ENCODE results near the gene YY1.

DNA sequence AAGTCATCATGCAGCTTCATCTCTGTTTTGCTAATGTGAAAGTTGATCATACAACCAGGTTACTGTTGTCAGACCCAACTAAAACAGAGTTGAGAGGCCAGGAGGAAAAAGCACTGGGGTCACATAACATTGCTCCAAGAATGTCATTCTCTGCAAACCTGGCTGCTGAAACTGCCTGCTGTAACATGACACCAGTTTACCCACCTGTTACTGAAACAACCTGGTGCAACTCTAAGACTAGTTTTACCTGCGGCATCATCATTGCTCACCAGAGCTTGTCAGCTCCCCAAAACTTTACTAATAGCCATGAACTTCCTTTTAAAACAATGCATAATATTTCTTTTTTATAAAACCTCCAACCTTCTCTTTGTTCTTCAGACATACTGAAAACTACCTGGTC, 48.8 kb upstream of the YY1 start:
- TF ChIP-seq CTCF (IDR thresholded peaks at IDR 0.05 in 4 of 5, conservative IDR thresholded peaks at IDR 0.05 in 1 of 5) (no peak), POLR2A (IDR thresholded peaks at IDR 0.05) (no peak)
